ENCODE measurements around the gene NDRG2.

The NDRG2 gene

DNA sequence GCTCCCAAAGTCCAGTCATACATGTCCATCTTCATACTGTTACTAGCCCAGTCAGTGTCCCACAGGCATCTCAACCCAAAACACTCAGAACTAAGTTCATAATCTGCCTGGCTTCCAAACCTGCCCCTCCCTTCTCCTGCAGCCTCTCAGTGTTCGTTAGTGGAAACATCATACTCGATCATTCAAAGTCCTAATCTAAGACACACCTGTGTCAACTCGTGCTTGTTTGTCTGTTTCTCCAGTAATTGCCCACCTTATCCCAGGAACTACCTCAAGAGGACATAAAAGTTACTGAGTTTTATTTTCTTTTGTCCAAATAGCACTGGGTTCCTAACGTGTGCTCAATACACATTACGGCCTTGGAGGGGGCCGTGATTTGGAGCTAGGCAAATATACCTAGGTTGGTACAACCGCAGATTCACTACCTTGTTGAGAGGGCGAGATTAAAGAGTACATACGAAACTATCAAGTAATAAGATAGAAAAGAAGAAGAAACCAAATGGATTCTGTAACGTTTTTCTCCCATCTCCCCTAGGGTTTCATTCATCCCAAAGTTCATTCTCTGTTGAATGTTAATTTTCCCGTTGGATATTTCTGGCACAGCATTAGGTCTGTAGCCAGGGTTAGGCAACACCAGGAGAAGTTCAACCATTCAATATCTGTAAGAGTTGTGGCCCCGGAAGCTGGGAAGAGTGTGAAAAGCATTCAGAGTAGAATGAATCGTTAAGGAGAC is 35.9 kb upstream of the NDRG2 start:
- no peak overlapping the region for H3K4me3 ChIP-seq (ENCODE audit: low read depth, low read length)
- no peak for TF ChIP-seq CTCF (IDR thresholded peaks at IDR 0.05; ENCODE audit: borderline replicate concordance, insufficient read depth, low read depth, low read length)

DNA sequence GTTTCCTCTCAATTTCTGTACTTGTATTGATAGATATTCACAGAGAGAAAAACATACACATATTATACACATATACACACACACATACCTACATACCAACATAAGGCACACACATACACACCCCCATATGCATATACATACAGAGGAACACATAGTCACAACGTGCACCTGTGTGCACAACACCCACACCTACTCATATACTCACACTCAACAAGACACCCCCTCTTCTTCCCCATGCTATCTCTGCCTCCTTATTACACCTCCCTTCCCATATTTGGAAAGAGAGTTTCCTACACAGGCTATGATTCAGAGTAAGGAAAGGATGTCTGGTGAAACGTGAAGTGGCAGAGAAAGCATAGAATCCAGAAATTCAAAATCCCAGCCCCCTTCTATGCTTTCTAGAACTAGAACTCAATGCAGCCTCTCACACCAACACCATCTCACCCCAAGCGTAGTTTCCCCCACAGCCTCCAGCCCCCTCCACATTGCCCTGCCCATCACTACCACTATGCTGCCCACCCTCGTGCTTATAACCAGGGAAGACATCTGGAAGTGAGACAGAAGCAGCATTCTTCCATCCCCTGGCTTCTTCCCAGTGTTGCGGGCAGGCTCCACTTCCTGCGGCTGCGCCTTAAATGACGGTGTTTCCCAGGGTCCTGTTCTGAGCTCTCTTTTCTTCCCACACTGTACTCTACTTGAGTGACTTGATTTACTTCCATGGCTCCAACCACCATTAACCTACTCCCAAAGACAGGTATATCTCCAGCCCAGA is 35.2 kb upstream of the NDRG2 start:
- H3K4me3 ChIP-seq (ENCODE audit: low read depth, low read length): no peak overlapping the region
- no peak for TF ChIP-seq CTCF (IDR thresholded peaks at IDR 0.05; ENCODE audit: borderline replicate concordance, insufficient read depth, low read depth, low read length)

DNA sequence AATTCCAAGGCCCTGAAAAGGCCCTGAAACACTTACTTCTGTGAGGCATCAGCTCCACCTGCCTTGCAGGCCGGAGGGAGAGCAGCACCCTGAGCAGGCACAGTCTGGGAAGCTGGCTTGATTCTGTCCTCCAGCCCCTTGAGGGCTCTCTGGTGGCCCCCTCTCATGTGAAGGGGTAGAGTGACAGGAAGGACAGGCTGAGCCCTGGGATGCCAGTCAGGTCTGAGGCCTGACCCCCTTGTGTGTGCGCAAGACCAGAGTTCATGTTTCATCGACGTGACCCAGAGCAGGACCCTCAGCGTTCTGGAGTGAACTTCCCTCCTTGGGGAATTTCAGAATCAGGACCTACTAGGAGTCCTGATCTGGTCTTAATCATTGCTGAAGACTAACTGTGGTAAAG is 34.0 kb upstream of the NDRG2 start:
- H3K4me3 ChIP-seq (ENCODE audit: low read depth, low read length): no peak overlapping the region
- TF ChIP-seq CTCF (IDR thresholded peaks at IDR 0.05; ENCODE audit: borderline replicate concordance, insufficient read depth, low read depth, low read length): no peak

DNA sequence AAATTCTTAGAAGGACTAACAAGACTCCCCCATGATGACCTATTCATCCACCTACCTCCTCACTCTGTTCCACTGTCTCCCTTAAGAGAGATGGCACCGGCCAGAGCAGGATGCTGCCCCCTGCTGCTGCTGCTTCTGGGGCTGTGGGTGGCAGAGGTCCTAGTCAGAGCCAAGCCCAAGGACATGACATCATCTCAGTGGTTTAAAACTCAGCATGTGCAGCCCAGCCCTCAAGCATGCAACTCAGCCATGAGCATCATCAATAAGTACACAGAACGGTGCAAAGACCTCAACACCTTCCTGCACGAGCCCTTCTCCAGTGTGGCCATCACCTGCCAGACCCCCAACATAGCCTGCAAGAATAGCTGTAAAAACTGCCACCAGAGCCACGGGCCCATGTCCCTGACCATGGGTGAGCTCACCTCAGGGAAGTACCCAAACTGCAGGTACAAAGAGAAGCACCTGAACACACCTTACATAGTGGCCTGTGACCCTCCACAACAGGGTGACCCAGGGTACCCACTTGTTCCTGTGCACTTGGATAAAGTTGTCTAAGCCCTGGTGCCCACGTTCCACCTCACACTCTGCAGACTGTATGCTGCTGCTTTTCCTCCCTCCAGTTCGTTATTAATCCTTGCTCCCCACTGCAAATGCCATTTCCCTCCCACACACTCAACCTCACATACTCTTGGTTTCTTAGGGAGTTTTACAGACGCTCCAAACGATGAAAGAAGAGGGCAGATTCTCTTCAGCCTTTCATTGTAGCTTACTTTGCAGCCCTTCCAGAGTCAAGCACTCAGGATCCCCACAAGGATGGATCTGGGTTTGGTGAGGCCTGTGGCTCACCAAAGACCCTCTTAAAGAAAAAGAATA is 33.2 kb upstream of the NDRG2 start, which contains the start of gene RNASE8:
Gene RNASE8 (plus strand): TSS at position 20 of the 873 bp plus-strand sequence. CDS start 71 bp downstream, at position 91.
- no peak within 1 kb of the TSS for H3K4me3 ChIP-seq (ENCODE audit: low read depth, low read length)
- TF ChIP-seq CTCF (IDR thresholded peaks at IDR 0.05; ENCODE audit: borderline replicate concordance, insufficient read depth, low read depth, low read length): no peak

DNA sequence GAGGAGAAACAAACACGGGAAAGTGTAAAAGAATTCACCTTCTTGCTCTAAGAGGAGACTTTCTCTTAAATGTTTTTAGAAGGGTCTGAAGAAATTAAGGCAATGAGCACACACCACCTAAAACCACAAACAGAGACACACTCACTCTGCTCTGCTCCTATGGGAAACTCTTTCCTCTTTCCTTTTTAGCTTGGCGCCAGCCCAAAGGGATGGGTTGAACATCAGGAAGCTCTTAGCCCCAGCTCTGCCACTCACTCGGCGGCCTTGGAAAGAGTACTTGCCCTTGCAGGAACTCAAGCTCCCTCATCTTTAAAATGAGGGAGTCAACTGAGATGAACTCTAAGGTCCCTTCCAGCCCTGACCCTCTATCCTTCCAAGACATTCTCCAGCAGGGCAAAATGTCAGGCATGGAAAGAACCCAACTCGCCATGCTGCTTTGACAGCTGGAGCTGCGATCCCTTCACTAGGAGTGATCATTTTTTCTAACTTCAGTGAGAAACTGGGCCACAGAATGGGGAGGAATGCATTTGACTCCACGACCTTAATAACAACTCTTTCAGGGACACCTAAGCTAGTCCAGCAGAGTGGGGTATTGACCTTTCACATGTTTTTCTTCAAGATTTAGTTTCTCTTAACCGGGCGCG is 31.8 kb upstream of the NDRG2 start:
- H3K4me3 ChIP-seq (ENCODE audit: low read depth, low read length): no peak overlapping the region
- no peak for TF ChIP-seq CTCF (IDR thresholded peaks at IDR 0.05; ENCODE audit: borderline replicate concordance, insufficient read depth, low read depth, low read length)

DNA sequence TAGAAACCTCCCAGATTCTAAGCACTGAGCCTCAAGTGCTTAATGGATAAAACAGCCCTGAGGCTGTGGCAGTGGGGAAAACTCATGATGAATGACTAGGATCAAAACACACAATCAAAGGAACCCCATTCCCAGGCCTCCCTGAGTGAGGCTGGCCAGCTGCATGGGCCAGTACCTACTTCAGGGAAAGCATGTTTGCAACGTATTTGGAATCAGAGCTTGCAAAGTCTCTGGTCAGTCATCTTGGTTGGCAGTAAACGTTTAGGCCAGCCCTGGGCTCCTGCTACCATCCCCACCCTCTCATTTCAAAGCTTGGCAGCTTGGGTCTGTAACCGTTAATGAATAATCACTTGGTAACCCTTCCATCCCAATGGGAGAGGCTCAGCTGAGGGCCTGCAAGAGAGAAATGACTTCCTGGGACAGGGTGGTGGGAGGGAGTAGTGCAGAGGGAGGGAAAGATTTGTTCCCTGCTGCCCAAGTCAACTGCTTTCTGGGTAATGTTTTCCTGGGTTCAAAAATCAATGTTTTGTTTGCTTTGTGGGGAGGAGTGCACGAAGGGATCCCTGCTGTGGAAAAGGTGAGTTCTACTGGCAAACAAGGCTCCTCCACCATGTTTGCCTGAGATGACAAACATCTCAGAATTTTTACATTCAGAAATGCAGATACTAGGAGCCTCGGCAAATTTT is 30.7 kb upstream of the NDRG2 start:
- no peak for TF ChIP-seq CTCF (IDR thresholded peaks at IDR 0.05; ENCODE audit: borderline replicate concordance, insufficient read depth, low read depth, low read length)
- H3K4me3 ChIP-seq (ENCODE audit: low read depth, low read length): no peak overlapping the region
